ENCODE results near the gene PRRG4.

Gene PRRG4

DNA sequence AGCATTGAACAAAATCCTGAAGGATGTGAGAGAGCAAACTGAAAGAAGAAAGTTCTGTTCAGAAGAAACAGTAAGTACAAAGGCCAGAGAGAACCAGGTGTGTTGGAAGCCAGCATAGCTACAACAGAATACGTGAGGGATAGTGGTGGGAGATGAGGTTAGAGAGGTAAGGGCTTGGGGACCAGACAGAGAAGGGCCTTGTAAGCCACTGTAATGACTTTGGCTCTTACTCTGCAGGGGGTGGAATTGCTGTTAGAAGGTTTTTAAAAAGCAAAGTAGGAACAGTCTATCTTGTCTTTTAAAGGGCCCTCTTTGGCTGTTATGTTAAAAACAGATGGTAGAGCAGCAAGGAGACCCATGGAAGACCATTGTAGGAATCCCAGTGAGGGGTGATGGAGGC, 4.2 kb downstream of the PRRG4 start:
- Histone ChIP-seq H4K20me1 (ENCODE audit: insufficient read depth, low read length) (no peaks in the 10 kb centered on the region), H3K79me2 (ENCODE audit: low read length) (no peaks in the 10 kb centered on the region), H3K4me1 (ENCODE audit: low read length) (peaks cover 5% of the 10 kb centered on the region), H3K9ac (ENCODE audit: low read length) (no peak overlapping the region), H3K27ac (ENCODE audit: low read length) (no peak overlapping the region), H2AFZ (ENCODE audit: low read depth, low read length) (no peak overlapping the region), H3K36me3 (replicated peaks; ENCODE audit: low read depth, low read length) (no peaks in the 10 kb centered on the region), H3K4me2 (ENCODE audit: low read length) (no peak overlapping the region), H3K27me3 (ENCODE audit: low read depth, low read length) (peaks cover 11% of the 10 kb centered on the region; the same call in 1 of the 2 replicates), H3K9me3 (ENCODE audit: insufficient read depth, low read length) (no peaks in the 10 kb centered on the region), H3K4me3 (ENCODE audit: low read length) (no peak overlapping the region)
- TF ChIP-seq CTCF (IDR thresholded peaks at IDR 0.05; ENCODE audit: low read depth, low read length) (no peak), EZH2phosphoT487 (IDR thresholded peaks at IDR 0.05; ENCODE audit: low read depth) (no peak)

DNA sequence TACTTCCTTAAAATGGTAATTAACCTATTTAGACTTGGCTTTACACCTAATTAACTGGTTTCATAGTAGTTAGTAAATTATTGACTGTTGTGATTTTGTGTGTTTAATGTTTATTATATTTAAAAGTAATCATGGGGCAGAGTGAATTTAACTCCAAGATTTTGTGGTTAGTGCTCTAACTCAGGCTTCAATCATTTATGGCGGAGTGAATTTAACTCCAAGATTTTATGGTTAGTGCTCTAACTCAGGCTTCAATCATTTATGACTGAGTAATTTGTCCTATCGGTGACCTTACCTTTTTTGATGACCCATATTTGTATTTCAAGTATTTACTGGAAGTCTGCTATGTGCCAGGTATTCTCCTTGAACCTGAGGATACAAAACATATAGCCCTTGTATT, 7.2 kb downstream of the PRRG4 start:
- Histone ChIP-seq H3K27me3 (ENCODE audit: low read depth, low read length) (no peaks in the 10 kb centered on the region), H3K4me3 (ENCODE audit: low read length) (no peak overlapping the region), H3K4me2 (ENCODE audit: low read length) (no peak overlapping the region), H3K4me1 (ENCODE audit: low read length) (no peaks in the 10 kb centered on the region), H3K36me3 (replicated peaks; ENCODE audit: low read depth, low read length) (no peaks in the 10 kb centered on the region), H3K9me3 (ENCODE audit: insufficient read depth, low read length) (no peaks in the 10 kb centered on the region), H3K9ac (ENCODE audit: low read length) (no peak overlapping the region), H3K79me2 (ENCODE audit: low read length) (no peaks in the 10 kb centered on the region), H2AFZ (ENCODE audit: low read depth, low read length) (no peak overlapping the region), H3K27ac (ENCODE audit: low read length) (no peak overlapping the region), H4K20me1 (ENCODE audit: insufficient read depth, low read length) (no peaks in the 10 kb centered on the region)
- TF ChIP-seq CTCF (IDR thresholded peaks at IDR 0.05; ENCODE audit: low read depth, low read length) (no peak), EZH2phosphoT487 (IDR thresholded peaks at IDR 0.05; ENCODE audit: low read depth) (no peak)

GRCh38 chr11:32838505-32839274, 9.0 kb downstream of the PRRG4 start:
- H3K27ac ChIP-seq (ENCODE audit: low read length): no peak overlapping the region
- no peak overlapping the region for H3K4me3 ChIP-seq (ENCODE audit: low read length)
- TF ChIP-seq CTCF (IDR thresholded peaks at IDR 0.05; ENCODE audit: low read depth, low read length) (no peak), EZH2phosphoT487 (IDR thresholded peaks at IDR 0.05; ENCODE audit: low read depth) (no peak)
- H3K9me3 ChIP-seq (ENCODE audit: insufficient read depth, low read length): no peaks in the 10 kb centered on the region
- no peak overlapping the region for H3K4me2 ChIP-seq (ENCODE audit: low read length)
- H3K79me2 ChIP-seq (ENCODE audit: low read length): no peaks in the 10 kb centered on the region
- no peaks in the 10 kb centered on the region for H3K4me1 ChIP-seq (ENCODE audit: low read length)
- no peak overlapping the region for H2AFZ ChIP-seq (ENCODE audit: low read depth, low read length)
- H3K27me3 ChIP-seq (ENCODE audit: low read depth, low read length): no peaks in the 10 kb centered on the region
- no peak overlapping the region for H3K9ac ChIP-seq (ENCODE audit: low read length)
- no peaks in the 10 kb centered on the region for H4K20me1 ChIP-seq (ENCODE audit: insufficient read depth, low read length)
- H3K36me3 ChIP-seq (replicated peaks; ENCODE audit: low read depth, low read length): no peaks in the 10 kb centered on the region

GRCh38 chr11:32839308-32839707, 9.6 kb downstream of the PRRG4 start:
- Histone ChIP-seq H3K27me3 (ENCODE audit: low read depth, low read length) (no peaks in the 10 kb centered on the region), H3K4me2 (ENCODE audit: low read length) (no peak overlapping the region), H3K4me1 (ENCODE audit: low read length) (no peaks in the 10 kb centered on the region), H3K9ac (ENCODE audit: low read length) (no peak overlapping the region), H3K36me3 (replicated peaks; ENCODE audit: low read depth, low read length) (no peaks in the 10 kb centered on the region), H2AFZ (ENCODE audit: low read depth, low read length) (no peak overlapping the region), H4K20me1 (ENCODE audit: insufficient read depth, low read length) (no peaks in the 10 kb centered on the region), H3K27ac (ENCODE audit: low read length) (no peak overlapping the region), H3K9me3 (ENCODE audit: insufficient read depth, low read length) (no peaks in the 10 kb centered on the region), H3K79me2 (ENCODE audit: low read length) (no peaks in the 10 kb centered on the region), H3K4me3 (ENCODE audit: low read length) (no peak overlapping the region)
- TF ChIP-seq CTCF (IDR thresholded peaks at IDR 0.05; ENCODE audit: low read depth, low read length) (no peak), EZH2phosphoT487 (IDR thresholded peaks at IDR 0.05; ENCODE audit: low read depth) (no peak)

Measured in OCI-LY3 (cell line).